Brain microvascular endothelial cell (primary cell): ENCODE results near the gene BCL11B.

ENCODE experiments used
- DNase-seq: peaks from one replicate; pipeline ENCODE4 v3.0.0-alpha.2; 2020
- H3K27ac ChIP-seq: fragments of 250-450 bp; sonication (Bioruptor Pico); 2 replicates; pipeline ENCODE4 v1.5.1; 2020; ENCODE audit warnings: mild to moderate bottlenecking, moderate library complexity
- H3K27me3 ChIP-seq: fragments of 250-450 bp; sonication (Bioruptor Pico); replicated peaks from 2 replicates; pipeline ENCODE4 v1.5.1; 2020; ENCODE audit warnings: mild to moderate bottlenecking
- H3K36me3 ChIP-seq: fragments of 250-450 bp; sonication (Bioruptor Pico); replicated peaks from 2 replicates; pipeline ENCODE4 v1.5.1; 2020; ENCODE audit warnings: mild to moderate bottlenecking
- H3K4me3 ChIP-seq: 2 replicates; pipeline ENCODE4 v1.5.1; 2011; ENCODE audit warnings: low read depth, mild to moderate bottlenecking, control low read depth, low read length, moderate library complexity
- in situ Hi-C: cut with HindIII; loops from 2 replicates; pipeline ENCODE4 v1.10.0; 2017; ENCODE audit warnings: low sequenced_read_pairs, low pct_ligation_motif_present
- TF ChIP-seq, protein P1 (sequence below): IDR thresholded peaks from 2 replicates; pipeline ENCODE4 v1.5.1; 2011; ENCODE audit warnings: low read depth, mild to moderate bottlenecking, moderate library complexity, low read length, control low read depth, inconsistent platforms; ENCODE audit errors: missing control alignments

BCL11B gene

DNA sequence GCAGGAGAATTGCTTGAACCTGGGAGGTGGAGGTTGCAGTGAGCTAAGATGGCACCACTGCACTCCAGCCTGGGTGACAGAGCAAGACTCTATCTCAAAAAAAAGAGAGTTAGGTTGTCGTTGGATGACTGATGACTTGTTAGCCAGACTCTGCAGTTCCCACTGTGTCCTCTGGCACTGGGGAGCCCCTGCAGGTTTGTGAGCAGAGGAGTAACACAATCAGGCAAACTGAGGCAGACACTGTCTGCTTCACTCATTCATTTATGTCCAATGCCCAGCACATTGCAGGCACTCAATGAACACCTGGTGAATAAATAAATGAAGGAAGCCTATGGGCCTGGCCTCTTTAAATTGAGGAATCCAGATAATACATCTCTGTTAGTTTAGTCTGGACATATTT lies 41.2 kb upstream of the BCL11B start:
- Histone ChIP-seq H3K4me3 (no peak overlapping the region), H3K27me3 (no peaks in the 10 kb centered on the region), H3K36me3 (no peaks in the 10 kb centered on the region), H3K27ac (no peak overlapping the region)
- DNase-seq = no peak
- TF ChIP-seq, protein P1, sequence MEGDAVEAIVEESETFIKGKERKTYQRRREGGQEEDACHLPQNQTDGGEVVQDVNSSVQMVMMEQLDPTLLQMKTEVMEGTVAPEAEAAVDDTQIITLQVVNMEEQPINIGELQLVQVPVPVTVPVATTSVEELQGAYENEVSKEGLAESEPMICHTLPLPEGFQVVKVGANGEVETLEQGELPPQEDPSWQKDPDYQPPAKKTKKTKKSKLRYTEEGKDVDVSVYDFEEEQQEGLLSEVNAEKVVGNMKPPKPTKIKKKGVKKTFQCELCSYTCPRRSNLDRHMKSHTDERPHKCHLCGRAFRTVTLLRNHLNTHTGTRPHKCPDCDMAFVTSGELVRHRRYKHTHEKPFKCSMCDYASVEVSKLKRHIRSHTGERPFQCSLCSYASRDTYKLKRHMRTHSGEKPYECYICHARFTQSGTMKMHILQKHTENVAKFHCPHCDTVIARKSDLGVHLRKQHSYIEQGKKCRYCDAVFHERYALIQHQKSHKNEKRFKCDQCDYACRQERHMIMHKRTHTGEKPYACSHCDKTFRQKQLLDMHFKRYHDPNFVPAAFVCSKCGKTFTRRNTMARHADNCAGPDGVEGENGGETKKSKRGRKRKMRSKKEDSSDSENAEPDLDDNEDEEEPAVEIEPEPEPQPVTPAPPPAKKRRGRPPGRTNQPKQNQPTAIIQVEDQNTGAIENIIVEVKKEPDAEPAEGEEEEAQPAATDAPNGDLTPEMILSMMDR = no peak
- in situ Hi-C loops = no loop called here

- no peak overlapping the region for H3K4me3 ChIP-seq
- no peaks in the 10 kb centered on the region for H3K36me3 ChIP-seq
- in situ Hi-C loops = no loop called here
- H3K27ac ChIP-seq = no peak overlapping the region
- no peak for DNase-seq
- H3K27me3 ChIP-seq = no peaks in the 10 kb centered on the region
- TF ChIP-seq, protein P1 = no peak
These were observed 40.1 kb upstream of the BCL11B start for GRCh38 chr14:99312106-99312505.

- in situ Hi-C loops = no loop called here
- Histone ChIP-seq H3K27me3 (no peaks in the 10 kb centered on the region), H3K4me3 (no peak overlapping the region), H3K36me3 (no peaks in the 10 kb centered on the region), H3K27ac (no peak overlapping the region)
- DNase-seq = no peak
- TF ChIP-seq, protein P1 = no peak
These were observed 37.3 kb upstream of the BCL11B start for GRCh38 chr14:99309220-99309766.

GRCh38 chr14:99304208-99304607 lies 32.2 kb upstream of the BCL11B start:
- no peak for DNase-seq
- TF ChIP-seq, protein P1 = no peak
- no peaks in the 10 kb centered on the region for H3K27me3 ChIP-seq
- H3K27ac ChIP-seq = no peak overlapping the region
- H3K36me3 ChIP-seq = no peaks in the 10 kb centered on the region
- no peak overlapping the region for H3K4me3 ChIP-seq
- in situ Hi-C loops = no loop called here

GRCh38 chr14:99300190-99300589 lies 28.2 kb upstream of the BCL11B start:
- Histone ChIP-seq H3K36me3 (no peaks in the 10 kb centered on the region), H3K4me3 (no peak overlapping the region), H3K27ac (no peak overlapping the region), H3K27me3 (no peaks in the 10 kb centered on the region)
- in situ Hi-C loops = no loop called here
- DNase-seq = no peak
- TF ChIP-seq, protein P1 = no peak

- TF ChIP-seq, protein P1 = no peak
- Histone ChIP-seq H3K4me3 (no peak overlapping the region), H3K27ac (no peak overlapping the region), H3K27me3 (no peaks in the 10 kb centered on the region), H3K36me3 (no peaks in the 10 kb centered on the region)
- no peak for DNase-seq
- in situ Hi-C loops = no loop called here
These were observed 24.5 kb upstream of the BCL11B start for GRCh38 chr14:99296517-99296916.
